Heart left ventricle (tissue), 16 donors: ENCODE results near the gene NBL1. TPM values are rescaled to one million over a fixed set of nuclear protein-coding genes. Genes with fewer than 3 reads are reported as not detected.

Experiments
- ATAC-seq, 4 donors: fragments of 200-7000 bp; cut with Tn5 transposase; one replicate each; pipeline ENCODE4 v1.9.1; 2020 to 2022; ENCODE audit warnings: moderate library complexity in 4 of 4, mild to moderate bottlenecking in 3 of 4, moderate number of reproducible peaks in 1 of 4
- DNase-seq, 5 donors: peaks; one replicate each; pipeline ENCODE4 v3.0.0-alpha.2; 2020
- H3K27ac ChIP-seq, 12 donors: fragments of 200-600 bp; sonication (generic) in 4 of 12; one replicate each; pipeline versions ENCODE4 v1.5.0 to v1.8.0; 2016 to 2022; ENCODE audit warnings: mild to moderate bottlenecking in 2 of 12
- H3K27me3 ChIP-seq, 9 donors: fragments of 200-600 bp; sonication (generic) in 2 of 9; one replicate each; pipeline versions ENCODE4 v1.5.1 to v1.8.0; 2016 to 2022; ENCODE audit warnings: mild to moderate bottlenecking in 3 of 9
- H3K36me3 ChIP-seq, 9 donors: fragments of 200-600 bp; sonication (generic) in 2 of 9; one replicate each; pipeline versions ENCODE4 v1.5.0 to v1.8.0; 2018 to 2022; ENCODE audit warnings: mild to moderate bottlenecking in 2 of 9
- H3K4me1 ChIP-seq, 12 donors: fragments of 200-600 bp; sonication (generic) in 4 of 12; one replicate each; pipeline versions ENCODE4 v1.5.0 to v1.8.0; 2016 to 2022; ENCODE audit warnings: mild to moderate bottlenecking in 3 of 12
- H3K4me3 ChIP-seq, 12 donors: fragments of 200-600 bp; sonication (generic) in 4 of 12; one replicate each; pipeline versions ENCODE4 v1.5.0 to v1.8.0; 2017 to 2022; ENCODE audit warnings: mild to moderate bottlenecking in 9 of 12, moderate library complexity in 4 of 12
- H3K9me3 ChIP-seq, 12 donors: fragments of 200-600 bp; sonication (generic) in 4 of 12; one replicate each; pipeline versions ENCODE4 v1.5.0 to v1.8.0; 2016 to 2022; ENCODE audit warnings: mild to moderate bottlenecking in 1 of 12
- CTCF ChIP-seq, 12 donors: fragments of 200-600 bp; sonication (generic) in 4 of 12; IDR thresholded peaks; one replicate each; pipeline versions ENCODE4 v1.5.0 to v1.8.0; 2018 to 2022; ENCODE audit warnings: antibody characterized with exemption in 12 of 12, mild to moderate bottlenecking in 5 of 12
- POLR2A ChIP-seq, 2 donors: fragments of 450-650 bp; IDR thresholded peaks; one replicate each; pipeline ENCODE4 v1.6.1; 2017; ENCODE audit warnings: antibody characterized with exemption in 2 of 2, mild to moderate bottlenecking in 2 of 2, moderate library complexity in 2 of 2
- WGBS, 4 donors: extraction: QIAGEN DNeasy Blood & Tissue Kit in 2 of 4; methylation state at CpG; one replicate each; pipeline versions ENCODE4 v1.1.5 to v1.1.7; 2013 to 2018; 5-methylcytosine and 5-hydroxymethylcytosine counted together
- intact Hi-C, 10 donors: fragments of 100-400 bp; cut with DNase I; formaldehyde crosslinking; loops; one replicate each; pipeline versions ENCODE4 v1.11.1 to v1.14.2; 2022
- polyA plus RNA-seq, 2 donors: library from polyadenylated mRNA; stranded (reverse); fragments of 200-250 nt; gene quantifications; one replicate each; pipeline ENCODE4 v1.2.3, GENCODE V29; 2013
- total RNA-seq, 9 donors: library from RNA; depleted of rRNA in 2 of 9; stranded (reverse); fragments of >200 nt in 2 of 9; fragmentation: NEBNext Ultra II Directional in 3 of 9; extraction: Animal tissue kit (Norgen Biotek cat#: 25700) in 3 of 9; gene quantifications; one replicate each; pipeline versions ENCODE4 v1.1.0 to v1.2.4, GENCODE V29; 2016 to 2023
- donor health status: ischemic (EF 13 %, LVEDD 7.1; RV severe dilation, severe dysfunction).
- donor health status: healthy with polysubstance abuse.
- donor health status: DM: no; HTN: yes; CAD: no.
- donor health status: DM: no; HTN: no; CAD: no.
- donor health status: ischemic (EF 25% LVEDD 6.9; RV normal size, moderate dysfunction).
- donor health status: ischemic (EF 25% LVEDD 5.7; RV mildly dilated, moderate dysfunction).
- donor health status: healthy.
- donor health status: DM: yes; HTN: yes; CAD: no.
- donor health status: ischemic (EF 35%, LVEDD 5.7; RV mildly dilated, moderate dysfunction).
- donor health status: nonischemic (EF 11% LVEDD 7.7; RV severe dilation, severe dysfunction).
- donor health status: DM: yes; HTN: yes; CAD: no.
- donor health status: PGD.
- donor health status: ischemic (EF 29% LVEDD 5.4; RV normal size, mild dysfunction).
- donor health status: nonischemic (EF 23%, LVEDD 6.1; RV moderate dilation, normal function).

The NBL1 gene
- total and polyA plus RNA-seq, 11 donors: 19.3 to 61.4 (median 33.1) TPM

- H3K27ac ChIP-seq: no peak overlapping the region
- intact Hi-C loops: loop anchor here in 7 of 10 donors (5.0 to 10.0 kb wide), 8 partner anchors 33 to 155 kb away; partner anchors contain the start of gene CAPZB (in 2 of the 7)
- peaks cover 0 to 22% (median 5%) of the 10 kb centered on the region in 12 donors for H3K4me1 ChIP-seq
- DNase-seq: no peak
- no peak overlapping the region for H3K4me3 ChIP-seq
- no peaks in the 10 kb centered on the region for H3K36me3 ChIP-seq
- ATAC-seq: no peak
- TF ChIP-seq CTCF (IDR thresholded peaks at IDR 0.05) (no peak), POLR2A (IDR thresholded peaks at IDR 0.05) (no peak)
- peaks cover 0 to 13% (median 0%) of the 10 kb centered on the region in 9 donors for H3K27me3 ChIP-seq
- WGBS, 4 donors: 94 to 98% (median 95%) methylated on average over 3 of the region's 3 CpGs
- H3K9me3 ChIP-seq: no peaks in the 10 kb centered on the region
These were observed 4.1 kb upstream of the NBL1 start for GRCh38 chr1:19639999-19640362.

- Histone ChIP-seq H3K4me3 (no peak overlapping the region), H3K9me3 (no peaks in the 10 kb centered on the region), H3K27ac (no peak overlapping the region), H3K27me3 (peaks cover 0 to 19% (median 0%) of the 10 kb centered on the region in 9 donors), H3K4me1 (peaks cover 0 to 22% (median 8%) of the 10 kb centered on the region in 12 donors), H3K36me3 (no peaks in the 10 kb centered on the region)
- TF ChIP-seq CTCF (IDR thresholded peaks at IDR 0.05) (no peak), POLR2A (IDR thresholded peaks at IDR 0.05) (no peak)
- 40 to 52% (median 45%) methylated on average over 10 to 14 of the region's 14 CpGs for WGBS, 4 donors
- intact Hi-C loops: loop anchor here in 7 of 10 donors (5.0 to 10.0 kb wide), 8 partner anchors 33 to 156 kb away; partner anchors contain the start of gene CAPZB (in 2 of the 7)
- no peak for DNase-seq
- no peak for ATAC-seq
These were observed 3.5 kb upstream of the NBL1 start for GRCh38 chr1:19640363-19641316.

GRCh38 chr1:19643121-19643520 is 990 bp upstream of the NBL1 start:
- H3K36me3 ChIP-seq: no peaks in the 10 kb centered on the region
- WGBS, 4 donors: 52 to 58% (median 55%) methylated on average over 7 of the region's 7 CpGs
- intact Hi-C loops: loop anchor here in 7 of 10 donors (5.0 to 10.0 kb wide), 8 partner anchors 36 to 158 kb away; partner anchors contain the start of gene CAPZB (in 2 of the 7)
- H3K4me3 ChIP-seq: peak overlapping the region in 11 of 12 donors; percentile 53 to 94 (median 72)
- H3K27me3 ChIP-seq: peaks cover 0 to 29% (median 0%) of the 10 kb centered on the region in 9 donors
- peak overlapping the region in 11 of 12 donors; percentile 47 to 96 (median 90) for H3K27ac ChIP-seq
- ATAC-seq (no peak), DNase-seq (no peak)
- TF ChIP-seq POLR2A (IDR thresholded peaks at IDR 0.05): no peak
- TF ChIP-seq CTCF (IDR thresholded peaks at IDR 0.05): no peak
- H3K4me1 ChIP-seq: peaks cover under 1 to 47% (median 25%) of the 10 kb centered on the region in 12 donors
- H3K9me3 ChIP-seq: no peaks in the 10 kb centered on the region

- H3K4me1 ChIP-seq: peaks cover 5 to 59% (median 32%) of the 10 kb centered on the region in 12 donors
- DNase-seq (no peak), ATAC-seq (peak in 1 of 4 donors; percentile 2)
- WGBS, 4 donors: 1 to 2% (median 1%) methylated on average over 14 to 51 of the region's 51 CpGs
- H3K9me3 ChIP-seq: no peaks in the 10 kb centered on the region
- H3K36me3 ChIP-seq: no peaks in the 10 kb centered on the region
- H3K4me3 ChIP-seq: peak overlapping the region; percentile 16 to 98 (median 81)
- intact Hi-C loops: loop anchor here in 8 of 10 donors (2.0 to 10.0 kb wide), 10 partner anchors 37 to 160 kb away; partner anchors contain the start of gene CAPZB (in 2 of the 8)
- TF ChIP-seq CTCF (IDR thresholded peaks at IDR 0.05) (no peak), POLR2A (IDR thresholded peaks at IDR 0.05) (no peak)
- H3K27me3 ChIP-seq: peaks cover 0 to 29% (median 0%) of the 10 kb centered on the region in 9 donors
- peak overlapping the region; percentile 81 to 97 (median 92) for H3K27ac ChIP-seq
These were observed 227 bp downstream of the NBL1 start for GRCh38 chr1:19644395-19644680.
